ENCODE results near the gene KCTD6.
A peak's percentile ranks its signal among the peaks of the same experiment; 100 is the strongest.

Gene KCTD6

DNA sequence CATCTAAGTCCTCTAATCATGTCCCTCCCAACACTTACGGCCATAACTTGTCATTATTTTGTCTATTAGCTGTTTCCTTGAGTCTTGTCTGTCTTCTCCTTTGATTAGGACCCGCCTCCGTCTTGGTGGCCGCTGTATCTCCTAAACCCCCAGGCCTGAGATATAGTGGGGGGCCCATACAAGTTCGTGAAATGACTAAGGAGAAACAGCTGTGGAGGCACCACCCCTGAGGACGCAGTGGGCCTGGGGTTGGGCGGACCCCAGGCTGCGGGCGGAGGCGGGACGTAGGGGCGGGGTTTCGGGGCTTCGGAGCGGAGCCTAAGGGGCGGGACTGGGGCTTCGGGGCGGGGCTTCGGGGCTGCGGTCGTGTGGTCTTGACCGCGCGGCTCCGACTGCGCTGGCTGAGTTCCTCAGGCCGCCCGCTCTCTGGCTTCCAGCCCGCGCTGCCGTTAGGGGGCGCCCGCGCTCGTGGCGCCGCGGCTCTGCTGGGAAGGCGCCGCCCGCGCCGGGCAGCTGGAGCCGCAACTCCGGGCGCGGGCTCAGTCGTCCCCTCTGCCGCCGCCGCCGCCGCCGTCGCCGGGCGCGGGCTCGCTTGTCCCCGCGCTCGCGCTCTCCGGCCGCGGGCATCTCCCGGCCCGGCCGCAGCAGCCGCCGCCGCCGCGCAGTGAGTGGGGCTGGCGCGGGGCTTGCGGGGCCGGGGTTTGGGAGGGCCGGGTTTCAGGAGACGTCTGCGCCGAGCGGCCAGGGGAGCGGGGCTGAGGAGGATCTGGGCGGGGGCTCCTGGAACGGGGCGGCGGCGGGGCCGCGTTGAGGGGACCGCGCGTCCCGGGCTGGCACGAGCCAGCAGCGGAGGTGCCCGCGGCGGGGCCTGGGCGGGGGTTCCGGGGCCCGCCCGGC, at the start of gene KCTD6:
Gene KCTD6, plus strand, starts transcription at position 591 of the 897 bp plus-strand sequence. CDS start 6,660 bp downstream, outside the sequence.
- Mint-ChIP-seq H3K4me3 (peak within 1 kb of the TSS; percentile 99), H3K9me3 (no peaks in the 10 kb centered on the region), H3K27ac (peak within 1 kb of the TSS; percentile 96), H3K4me1 (peaks cover 59% of the 10 kb centered on the region), H3K27me3 (no peaks in the 10 kb centered on the region), H3K36me3 (no peaks in the 10 kb centered on the region)

DNA sequence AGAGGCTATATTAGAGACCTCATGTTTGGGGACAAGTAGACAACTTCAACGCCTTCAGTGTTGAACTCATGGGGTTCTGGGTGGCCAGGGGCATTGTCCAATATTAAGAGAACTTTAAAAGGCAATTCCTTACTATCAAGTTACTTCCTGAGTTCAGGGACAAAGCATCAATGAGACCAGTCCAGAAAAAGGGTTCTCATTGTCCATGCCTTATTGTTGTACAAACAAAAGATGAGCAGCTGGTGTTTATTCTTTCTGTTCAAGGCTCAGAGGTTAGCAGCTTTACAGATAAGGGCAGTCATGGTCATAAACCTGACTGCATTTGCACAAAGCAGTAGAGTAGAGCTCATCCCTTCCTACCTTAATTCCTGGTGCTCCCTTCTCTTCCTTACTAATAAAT, 39.7 kb upstream of the KCTD6 start:
- Mint-ChIP-seq H3K27me3 (no peaks in the 10 kb centered on the region), H3K27ac (no peak overlapping the region), H3K4me1 (peaks cover 3% of the 10 kb centered on the region), H3K36me3 (peaks cover 9% of the 10 kb centered on the region), H3K9me3 (peaks cover 6% of the 10 kb centered on the region), H3K4me3 (no peak overlapping the region)

DNA sequence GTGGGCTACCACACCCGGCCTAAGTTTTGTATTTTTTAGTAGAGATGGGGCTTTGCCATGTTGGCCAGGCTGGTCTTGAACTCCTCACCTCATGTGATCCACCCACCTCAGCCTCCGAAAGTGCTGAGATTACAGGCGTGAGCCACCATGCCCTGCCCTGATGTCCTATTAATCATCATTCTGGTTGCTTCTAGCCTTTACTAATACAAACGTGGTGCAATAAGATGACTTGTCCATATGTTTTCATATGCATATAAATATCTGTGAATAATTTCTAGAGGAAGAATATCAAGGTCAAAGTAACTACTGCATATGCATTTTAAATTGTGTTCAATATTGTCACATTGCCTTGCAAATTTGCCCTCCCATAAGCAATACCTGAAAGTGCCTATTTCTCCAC, 32.7 kb upstream of the KCTD6 start:
- Mint-ChIP-seq H3K4me1 (peaks cover 10% of the 10 kb centered on the region), H3K36me3 (peaks cover 9% of the 10 kb centered on the region), H3K27me3 (no peaks in the 10 kb centered on the region), H3K9me3 (peaks cover 6% of the 10 kb centered on the region), H3K27ac (no peak overlapping the region), H3K4me3 (no peak overlapping the region)

DNA sequence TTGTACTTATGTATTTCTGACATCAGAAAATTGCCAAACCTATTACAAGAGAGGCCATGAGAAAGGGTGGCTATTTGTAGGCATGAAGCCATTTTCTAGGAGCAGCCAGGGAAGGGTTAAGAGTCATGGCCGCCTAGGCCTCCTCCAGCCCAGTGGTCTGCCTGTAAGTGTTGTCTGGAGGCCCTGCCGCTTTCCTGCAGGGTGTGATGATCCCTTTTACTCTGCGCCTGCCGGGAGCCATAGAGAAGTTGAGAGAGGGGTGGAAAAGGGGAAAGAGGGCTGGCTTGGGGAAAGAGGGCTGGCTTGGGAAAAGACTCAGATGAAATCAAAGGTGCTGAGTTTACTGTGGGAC, 29.1 kb upstream of the KCTD6 start:
- no peaks in the 10 kb centered on the region for H3K9me3 Mint-ChIP-seq
- H3K36me3 Mint-ChIP-seq: no peaks in the 10 kb centered on the region
- H3K4me1 Mint-ChIP-seq: peaks cover 16% of the 10 kb centered on the region
- H3K27ac Mint-ChIP-seq: no peak overlapping the region
- no peaks in the 10 kb centered on the region for H3K27me3 Mint-ChIP-seq
- no peak overlapping the region for H3K4me3 Mint-ChIP-seq

DNA sequence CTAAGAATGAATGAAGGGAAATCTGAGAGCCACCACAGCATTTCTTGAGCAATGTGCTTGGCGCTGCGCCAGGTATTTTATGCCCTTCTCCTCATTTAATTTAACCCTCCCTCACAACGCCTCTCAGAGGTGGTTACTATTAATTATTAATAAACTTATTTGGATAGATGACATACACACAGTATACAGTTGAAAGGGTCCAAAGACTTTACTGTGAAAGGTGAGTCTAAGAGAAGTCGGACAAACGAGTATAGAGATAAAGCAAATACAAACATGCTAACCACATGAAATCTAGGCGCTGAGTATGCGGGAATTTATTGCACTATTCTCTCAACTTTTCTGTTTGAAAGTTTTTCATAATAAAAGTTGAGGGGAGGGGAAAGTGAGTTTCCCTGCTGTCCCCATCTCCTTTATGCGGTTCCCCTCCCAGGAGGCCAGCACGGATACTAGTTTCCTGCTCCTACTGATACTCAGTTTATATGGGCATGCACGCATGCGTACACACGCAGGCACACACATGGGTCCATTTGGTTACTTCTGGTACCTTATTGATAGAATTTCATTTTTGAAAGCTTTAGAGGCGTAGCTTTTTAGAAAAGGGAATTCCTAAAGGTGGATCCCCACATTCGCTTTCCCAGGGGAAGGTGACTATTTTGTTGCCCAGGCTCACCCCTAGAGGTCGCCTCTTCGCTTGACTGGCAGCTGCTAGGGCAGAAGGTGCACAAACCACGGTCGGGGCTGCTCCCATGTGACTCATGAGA, 28.5 kb upstream of the KCTD6 start:
- Mint-ChIP-seq H3K27ac (no peak overlapping the region), H3K27me3 (no peaks in the 10 kb centered on the region), H3K36me3 (no peaks in the 10 kb centered on the region), H3K9me3 (no peaks in the 10 kb centered on the region), H3K4me3 (peak overlapping the region; percentile 17), H3K4me1 (peaks cover 16% of the 10 kb centered on the region)

DNA sequence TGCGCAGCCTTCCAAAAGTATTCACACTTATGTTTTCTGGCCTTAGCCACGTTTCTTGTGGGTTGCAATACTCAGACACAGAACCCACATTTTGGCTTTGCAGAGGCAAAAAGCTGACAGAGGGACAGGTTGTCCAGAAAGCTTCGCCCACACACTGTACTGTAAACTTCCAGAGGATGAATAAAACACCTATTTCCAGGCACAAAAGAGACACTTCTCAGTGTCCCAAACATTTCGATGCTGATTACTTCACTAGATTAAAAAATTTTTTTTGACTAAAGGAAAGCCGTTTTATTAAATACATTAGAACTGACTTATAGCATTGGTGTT, 28.0 kb upstream of the KCTD6 start:
- no peaks in the 10 kb centered on the region for H3K9me3 Mint-ChIP-seq
- H3K4me3 Mint-ChIP-seq: peak overlapping the region; percentile 17
- H3K27ac Mint-ChIP-seq: no peak overlapping the region
- H3K4me1 Mint-ChIP-seq: peaks cover 16% of the 10 kb centered on the region
- no peaks in the 10 kb centered on the region for H3K27me3 Mint-ChIP-seq
- H3K36me3 Mint-ChIP-seq: no peaks in the 10 kb centered on the region

DNA sequence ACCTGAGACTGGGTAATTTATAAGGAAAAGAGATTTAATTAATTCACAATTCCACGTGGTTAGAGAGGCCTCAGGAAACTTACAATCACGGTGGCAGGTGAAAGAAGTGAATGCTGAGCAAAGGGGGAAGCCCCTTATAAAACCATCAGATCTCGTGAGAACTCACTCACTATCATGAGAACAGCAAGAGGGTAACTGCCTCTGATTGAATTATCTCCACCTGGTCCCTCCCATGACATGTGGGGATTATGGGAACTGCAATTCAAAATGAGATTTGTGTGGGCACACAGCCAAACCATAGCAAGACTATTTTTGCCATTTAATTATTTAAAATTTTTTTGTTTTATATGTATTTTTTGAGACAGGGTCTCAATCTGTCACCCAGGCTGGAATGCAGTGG, 27.0 kb upstream of the KCTD6 start:
- H3K9me3 Mint-ChIP-seq: no peaks in the 10 kb centered on the region
- H3K36me3 Mint-ChIP-seq: no peaks in the 10 kb centered on the region
- H3K27me3 Mint-ChIP-seq: no peaks in the 10 kb centered on the region
- H3K4me1 Mint-ChIP-seq: peaks cover 16% of the 10 kb centered on the region
- no peak overlapping the region for H3K4me3 Mint-ChIP-seq
- H3K27ac Mint-ChIP-seq: no peak overlapping the region

DNA sequence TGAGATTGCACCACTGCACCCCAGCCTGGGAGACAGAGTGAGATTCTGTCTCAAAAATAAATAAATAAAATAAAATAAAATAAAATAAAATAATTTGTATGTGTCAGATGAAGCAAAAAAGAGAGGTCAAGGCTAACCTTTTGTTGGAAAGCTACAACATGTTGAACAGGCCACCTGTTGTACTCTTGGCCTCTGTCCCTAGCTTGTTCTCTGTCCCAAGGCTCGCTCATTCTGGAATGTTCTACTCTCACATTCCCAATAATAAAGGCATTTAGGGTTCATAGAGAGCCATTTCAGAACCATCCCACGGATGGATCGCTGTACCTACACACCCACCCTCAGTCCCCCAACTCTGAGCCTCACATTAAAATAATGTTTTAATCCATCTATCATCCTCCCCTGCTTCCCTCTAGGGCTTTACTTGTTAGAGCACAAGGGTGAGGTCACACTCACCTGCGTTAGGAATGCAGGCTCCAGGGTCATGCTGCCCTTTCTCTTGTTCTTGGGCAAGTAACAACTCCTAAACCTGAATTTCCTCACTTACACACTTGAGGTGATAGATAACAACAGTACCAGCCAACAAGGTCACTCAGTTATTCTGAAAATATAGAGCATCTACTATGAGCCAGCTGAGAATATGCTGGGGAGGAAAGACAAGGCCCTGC, 24.9 kb upstream of the KCTD6 start:
- no peaks in the 10 kb centered on the region for H3K36me3 Mint-ChIP-seq
- H3K4me3 Mint-ChIP-seq: no peak overlapping the region
- H3K4me1 Mint-ChIP-seq: peaks cover 30% of the 10 kb centered on the region
- no peak overlapping the region for H3K27ac Mint-ChIP-seq
- H3K27me3 Mint-ChIP-seq: no peaks in the 10 kb centered on the region
- no peaks in the 10 kb centered on the region for H3K9me3 Mint-ChIP-seq

DNA sequence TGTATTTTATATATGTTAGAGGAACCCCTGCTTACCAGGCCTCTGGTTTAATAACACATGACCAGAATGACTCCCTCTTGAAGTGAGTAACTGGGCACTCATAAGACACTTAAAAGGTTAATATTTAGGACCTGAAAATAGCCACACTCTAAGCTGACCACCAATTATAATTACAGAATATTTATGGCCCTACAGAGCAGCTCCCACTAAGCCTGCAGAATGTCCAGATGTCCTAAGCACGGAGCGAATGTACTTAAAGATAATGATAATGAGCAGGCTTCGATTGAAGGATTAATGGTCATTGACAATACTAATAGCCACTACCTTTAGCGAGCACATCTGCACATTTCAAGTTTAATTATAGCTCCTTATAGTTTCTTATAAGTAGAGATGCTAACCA, 22.8 kb upstream of the KCTD6 start:
- Mint-ChIP-seq H3K36me3 (no peaks in the 10 kb centered on the region), H3K4me3 (no peak overlapping the region), H3K27me3 (no peaks in the 10 kb centered on the region), H3K27ac (no peak overlapping the region), H3K9me3 (no peaks in the 10 kb centered on the region), H3K4me1 (peaks cover 21% of the 10 kb centered on the region)

DNA sequence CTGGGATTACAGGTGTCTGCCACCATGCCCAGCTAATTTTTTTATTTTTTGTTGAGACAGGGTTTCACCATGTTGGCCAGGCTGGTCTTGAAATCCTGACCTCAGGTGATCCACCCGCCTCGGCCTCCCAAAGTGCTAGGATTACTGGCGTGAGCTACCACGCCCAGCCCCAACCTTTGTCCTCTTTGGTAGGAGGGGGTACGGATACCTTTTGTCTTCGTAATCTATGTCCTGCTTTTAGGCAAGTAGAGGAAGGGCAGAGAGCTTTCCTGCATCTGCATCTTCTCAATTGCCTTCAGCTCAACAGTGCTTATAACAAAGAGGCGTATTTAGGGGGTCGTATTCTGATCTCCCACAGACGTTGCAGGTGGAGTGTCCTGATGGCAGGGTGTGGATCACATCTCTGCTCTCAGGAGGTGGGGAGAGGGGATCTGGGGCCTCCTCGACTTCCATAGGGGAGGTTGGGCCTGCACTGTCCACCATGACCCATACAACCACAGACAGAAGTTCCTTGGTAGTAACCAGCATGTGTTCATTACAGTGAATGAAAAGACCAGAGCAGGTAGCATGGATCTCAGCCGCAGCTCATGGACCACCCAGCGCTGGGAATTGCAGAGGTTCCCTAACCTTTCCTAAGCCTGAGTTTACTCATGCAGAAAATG, 21.4 kb upstream of the KCTD6 start:
- Mint-ChIP-seq H3K4me3 (no peak overlapping the region), H3K36me3 (no peaks in the 10 kb centered on the region), H3K27me3 (no peaks in the 10 kb centered on the region), H3K9me3 (no peaks in the 10 kb centered on the region), H3K27ac (no peak overlapping the region), H3K4me1 (peaks cover 22% of the 10 kb centered on the region)

DNA sequence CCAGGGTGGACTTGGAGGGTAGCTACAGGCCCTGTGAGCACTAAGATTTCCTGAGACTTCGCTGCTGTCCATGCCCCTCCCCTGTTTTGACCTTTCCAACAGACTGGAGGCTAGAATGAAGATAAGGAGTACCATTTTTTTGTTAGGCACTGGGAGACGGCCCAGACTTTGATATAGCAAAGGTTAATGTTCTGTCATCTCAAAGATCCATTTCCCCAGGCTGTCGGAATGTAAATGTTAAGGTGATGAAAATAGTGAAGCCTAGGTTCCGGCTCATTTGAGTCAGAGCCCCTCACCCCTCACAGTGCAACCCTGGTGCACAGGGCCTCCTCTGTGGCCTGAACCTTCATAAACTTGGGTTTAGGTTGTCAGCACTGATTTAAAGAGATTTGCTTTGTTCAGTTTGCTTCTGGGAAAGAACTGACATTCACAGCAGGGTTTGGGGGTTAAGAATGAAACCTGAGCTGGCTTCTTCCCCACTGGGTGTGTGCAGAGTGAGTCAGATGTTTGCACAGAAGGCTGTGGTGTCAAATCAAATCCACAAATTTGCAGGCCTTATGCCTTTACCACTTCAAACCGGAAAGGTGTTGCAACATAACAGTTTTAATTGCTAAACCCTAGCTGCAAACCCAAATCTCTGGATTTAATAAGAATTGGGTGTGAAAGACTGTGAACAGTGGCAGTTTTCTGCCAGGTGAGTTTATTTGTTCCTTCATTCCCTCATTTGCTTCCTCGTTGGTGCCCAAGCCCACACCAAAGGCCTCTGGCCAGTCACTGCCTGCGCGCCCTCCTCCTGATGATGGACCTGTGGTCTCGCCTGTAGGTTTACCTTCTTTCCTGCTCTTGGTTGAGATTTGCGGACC, 20.6 kb upstream of the KCTD6 start:
- Mint-ChIP-seq H3K27ac (no peak overlapping the region), H3K9me3 (no peaks in the 10 kb centered on the region), H3K4me3 (no peak overlapping the region), H3K27me3 (no peaks in the 10 kb centered on the region), H3K36me3 (no peaks in the 10 kb centered on the region), H3K4me1 (peaks cover 20% of the 10 kb centered on the region)

DNA sequence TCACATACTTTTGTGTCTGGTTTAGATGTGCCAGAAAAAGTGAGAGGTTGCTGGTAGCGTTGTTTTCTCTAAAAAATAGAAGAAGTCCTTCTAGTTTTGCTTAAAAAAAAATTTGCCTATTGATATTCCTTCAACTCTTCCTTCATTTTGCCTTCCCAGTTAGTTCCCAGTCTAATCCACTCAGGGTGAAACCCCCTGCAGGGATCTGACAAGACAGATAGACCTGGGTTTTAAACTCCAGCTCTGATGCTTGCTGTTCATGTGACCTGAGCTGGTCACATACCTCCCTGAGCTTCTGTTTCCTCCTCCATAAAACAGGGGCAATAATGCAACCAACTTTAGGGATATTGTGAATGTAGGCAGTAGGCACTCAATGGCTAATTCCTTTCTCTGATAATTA, 18.6 kb upstream of the KCTD6 start:
- Mint-ChIP-seq H3K27me3 (no peaks in the 10 kb centered on the region), H3K36me3 (no peaks in the 10 kb centered on the region), H3K9me3 (no peaks in the 10 kb centered on the region), H3K27ac (no peak overlapping the region), H3K4me1 (peaks cover 20% of the 10 kb centered on the region), H3K4me3 (no peak overlapping the region)

DNA sequence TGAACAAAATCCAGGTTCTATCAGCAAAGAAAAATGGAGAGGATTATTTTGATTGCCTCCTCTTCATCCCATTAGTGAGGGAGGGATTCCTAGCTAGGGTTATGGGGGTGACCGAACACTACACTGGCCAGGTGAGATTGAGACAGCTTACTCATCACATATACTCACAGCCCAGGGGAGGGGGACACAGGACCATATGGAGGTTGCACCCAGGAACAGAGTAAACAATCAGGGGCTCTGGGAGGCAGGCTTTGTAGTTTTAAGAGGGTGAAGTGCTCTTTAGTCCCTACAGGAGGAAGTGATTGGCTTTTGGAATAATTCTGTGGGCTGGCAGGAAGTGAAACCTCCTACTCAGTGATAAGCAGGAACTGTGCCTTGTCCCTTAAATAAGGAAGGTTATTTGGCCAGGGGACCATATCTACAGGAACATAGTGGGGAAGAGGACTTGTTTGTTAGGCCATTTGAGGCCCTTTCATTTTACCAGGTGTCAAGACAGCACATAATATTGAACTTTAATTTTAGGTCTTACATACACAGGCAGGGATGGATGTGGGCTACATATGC, 17.5 kb upstream of the KCTD6 start:
- no peaks in the 10 kb centered on the region for H3K9me3 Mint-ChIP-seq
- no peak overlapping the region for H3K4me3 Mint-ChIP-seq
- no peaks in the 10 kb centered on the region for H3K27me3 Mint-ChIP-seq
- H3K27ac Mint-ChIP-seq: peak overlapping the region; percentile 31
- H3K36me3 Mint-ChIP-seq: no peaks in the 10 kb centered on the region
- H3K4me1 Mint-ChIP-seq: peaks cover 20% of the 10 kb centered on the region

DNA sequence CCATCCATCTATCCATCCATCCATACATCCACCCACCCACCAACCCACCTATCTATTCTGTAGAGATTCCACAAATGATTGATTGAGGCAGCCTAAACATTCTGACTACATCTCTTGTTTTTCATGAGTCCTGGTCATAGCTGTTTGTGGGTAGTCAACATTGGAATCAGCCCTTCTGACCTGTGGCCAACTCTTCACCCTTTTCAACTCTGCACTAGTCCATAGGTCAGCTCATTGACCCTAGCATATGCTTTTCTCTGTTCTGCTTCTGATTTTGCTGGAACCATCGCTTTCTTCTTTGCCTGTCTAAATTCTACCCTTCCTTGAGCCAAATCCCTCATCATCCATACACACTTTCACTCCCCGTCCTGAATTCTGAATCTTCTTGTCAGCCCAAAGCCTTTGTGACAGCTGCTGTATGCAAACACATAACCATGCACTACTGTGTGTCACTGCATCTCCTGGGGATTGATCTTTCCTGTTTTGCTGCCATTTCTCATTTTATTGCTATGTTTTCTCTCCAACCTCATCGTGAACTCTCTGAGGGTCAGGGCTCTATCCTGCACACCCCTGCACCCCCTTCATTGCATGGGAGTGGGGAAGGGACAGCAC, 16.8 kb upstream of the KCTD6 start:
- Mint-ChIP-seq H3K4me3 (no peak overlapping the region), H3K4me1 (peaks cover 20% of the 10 kb centered on the region), H3K27ac (no peak overlapping the region), H3K27me3 (no peaks in the 10 kb centered on the region), H3K36me3 (no peaks in the 10 kb centered on the region), H3K9me3 (no peaks in the 10 kb centered on the region)
